K562 (cell line): ENCODE results near the gene EFCAB9. TPM values are rescaled to one million over a fixed set of nuclear protein-coding genes. Genes with fewer than 3 reads are reported as not detected.
"Not testable (repeated sequence)": the region's sequence is repeated elsewhere in the genome, so short reads cannot be mapped to it uniquely, and the experiment has no call there.

Experiments
- ATAC-seq: fragments of 200-7000 bp; cut with Tn5 transposase; 3 replicates; pipeline ENCODE4 v1.9.1; 2020; ENCODE audit warnings: moderate library complexity
- BruUV-seq: library from RNA; stranded (reverse); fragments of 400-500 nt; replicated peaks from 2 replicates; lab custom pipeline; 2021; lab: Mats Ljungman, UMichigan
- CTCF ChIA-PET: fragments of 300-600 bp; formaldehyde crosslinking; extraction: SDS; loops from one replicate; lab custom pipeline; 2021; ENCODE audit warnings: low intra/inter-chr PET ratio; lab: Yijun Ruan, JAX
- POLR2A ChIA-PET: fragments of 300-600, 350-650 bp; sonication (Branson Sonifier 250); formaldehyde crosslinking; extraction: SDS; loops from one replicate; lab custom pipeline; 2021; ENCODE audit warnings: antibody characterized with exemption, inconsistent platforms; lab: Yijun Ruan, JAX
- DNase-seq, 4 experiments: peaks; one replicate each; pipeline versions ENCODE4 v3.0.0 to v3.0.0-alpha.2; 2011 to 2018; ENCODE audit warnings: low spot score in 3 of 4, mixed read lengths in 3 of 4; ENCODE audit errors: extremely low read depth in 1 of 4
- FAIRE-seq: peaks from 2 replicates; lab custom pipeline; 2011; peaks lifted over from hg19 to GRCh38; lab: Jason Lieb, UNC
- H2AFZ ChIP-seq: 2 replicates; pipeline ENCODE4 v1.6.0; 2011; ENCODE audit warnings: low read depth, low read length, control low read depth, inconsistent platforms
- H3K27ac ChIP-seq: fragments of 200-600 bp; 3 replicates; pipeline ENCODE4 v1.8.0; 2011; ENCODE audit warnings: low read depth, mild to moderate bottlenecking, control low read depth, inconsistent platforms, low read length, moderate library complexity, mixed read lengths; ENCODE audit errors: extremely low read depth
- H3K27me3 ChIP-seq, 2 experiments: fragments of 300-600 bp in 1 of 2; 2 replicates in 1 of 2; 3 replicates in 1 of 2; pipeline versions ENCODE4 v1.6.0 to v1.8.0; 2011; ENCODE audit warnings: inconsistent platforms in 2 of 2, low read length in 2 of 2, mild to moderate bottlenecking in 1 of 2, mixed read lengths in 1 of 2, moderate library complexity in 1 of 2; ENCODE audit not compliant: control insufficient read depth in 2 of 2, insufficient read depth in 2 of 2
- H3K36me3 ChIP-seq: fragments of 300-600 bp; 3 replicates; pipeline ENCODE4 v1.8.0; 2011; ENCODE audit warnings: mild to moderate bottlenecking, low read length, inconsistent platforms; ENCODE audit not compliant: control insufficient read depth, insufficient read depth
- H3K4me1 ChIP-seq, 2 experiments: fragments of 200-600 bp in 1 of 2; replicated peaks in 1 of 2; 2 replicates in 1 of 2; 3 replicates in 1 of 2; pipeline versions ENCODE4 v1.5.1 to v1.8.0; 2011; ENCODE audit warnings: inconsistent platforms in 2 of 2, low read length in 2 of 2, mild to moderate bottlenecking in 1 of 2, mixed read lengths in 1 of 2, moderate library complexity in 1 of 2; ENCODE audit not compliant: control insufficient read depth in 2 of 2, insufficient read depth in 2 of 2
- H3K4me2 ChIP-seq: 2 replicates; pipeline ENCODE4 v1.6.1; 2011; ENCODE audit warnings: low read length, control low read depth, inconsistent platforms, mixed read lengths; ENCODE audit not compliant: insufficient read depth
- H3K4me3 ChIP-seq: fragments of 200-600 bp; sonication (generic), shearing (Covaris generic); 2 replicates; pipeline ENCODE4 v1.5.1; 2016; ENCODE audit warnings: control low read depth, inconsistent platforms
- H3K79me2 ChIP-seq: fragments of 200-600 bp; 3 replicates; pipeline ENCODE4 v1.8.0; 2011; ENCODE audit warnings: low read length, inconsistent platforms; ENCODE audit not compliant: control insufficient read depth, insufficient read depth
- H3K9ac ChIP-seq, 2 experiments: 2 replicates each; pipeline versions ENCODE4 v1.6.0 to v1.6.1; 2011; ENCODE audit warnings: low read depth in 2 of 2, low read length in 2 of 2, control low read depth in 1 of 2, inconsistent platforms in 1 of 2, mild to moderate bottlenecking in 1 of 2, mixed read lengths in 1 of 2; ENCODE audit not compliant: insufficient read depth in 1 of 2
- H3K9me1 ChIP-seq: one replicate; pipeline ENCODE4 v1.6.0; 2011; ENCODE audit warnings: inconsistent platforms, mild to moderate bottlenecking, low read length, moderate library complexity; ENCODE audit not compliant: control insufficient read depth, insufficient read depth
- H3K9me3 ChIP-seq: replicated peaks from 2 replicates; pipeline ENCODE4 v1.5.1; 2011; ENCODE audit warnings: low read depth, low read length, inconsistent platforms; ENCODE audit not compliant: control insufficient read depth, insufficient read depth
- H4K20me1 ChIP-seq: replicated peaks from 2 replicates; pipeline ENCODE4 v1.6.1; 2011; ENCODE audit warnings: low read length, inconsistent platforms, mixed read lengths; ENCODE audit not compliant: control insufficient read depth, insufficient read depth
- ATF3 ChIP-seq, 2 experiments: fragments of 450-650 bp in 1 of 2; sonication (generic) in 1 of 2; formaldehyde crosslinking in 1 of 2; IDR thresholded peaks in 1 of 2; conservative IDR thresholded peaks in 1 of 2; 2 replicates each; pipeline versions ENCODE4 v1.6.1 to v1.8.1; 2016 to 2023; ENCODE audit warnings: mild to moderate bottlenecking in 2 of 2, moderate library complexity in 2 of 2, inconsistent platforms in 1 of 2, missing genetic modification reagents in 1 of 2
- CEBPB ChIP-seq: fragments of 450-650 bp; IDR thresholded peaks from 2 replicates; pipeline ENCODE4 v1.6.1; 2016; ENCODE audit warnings: missing genetic modification characterization, missing compliant biosample characterization
- CEBPG ChIP-seq, 3 experiments: fragments of 200-800 bp in 1 of 3; sonication (Bioruptor generic) in 1 of 3; sonication (generic) in 1 of 3; formaldehyde crosslinking in 1 of 3; IDR thresholded peaks in 2 of 3; conservative IDR thresholded peaks in 1 of 3; 2 replicates each; pipeline versions ENCODE4 v1.6.1 to v1.8.0; 2016 to 2022; ENCODE audit warnings: missing compliant biosample characterization in 2 of 3, missing genetic modification characterization in 2 of 3, mild to moderate bottlenecking in 1 of 3, missing genetic modification reagents in 1 of 3
- ETS2 ChIP-seq: IDR thresholded peaks from 2 replicates; pipeline ENCODE4 v1.6.1; 2016; ENCODE audit warnings: borderline replicate concordance, missing genetic modification characterization, mild to moderate bottlenecking, moderate library complexity, missing compliant biosample characterization; ENCODE audit not compliant: poor library complexity, severe bottlenecking
- HMG20A ChIP-seq: fragments of 450-650 bp; formaldehyde crosslinking; conservative IDR thresholded peaks from 2 replicates; pipeline ENCODE4 v1.4.0; 2020; ENCODE audit warnings: mild to moderate bottlenecking, mixed read lengths
- ZNF41 ChIP-seq: fragments of 250-450 bp; sonication (Bioruptor Pico); conservative IDR thresholded peaks from 2 replicates; pipeline ENCODE4 v1.4.0; 2020; ENCODE audit warnings: mild to moderate bottlenecking
- ZNF584 ChIP-seq: fragments of 200-800 bp; sonication (Bioruptor generic); IDR thresholded peaks from 2 replicates; pipeline ENCODE4 v1.6.1; 2016; ENCODE audit warnings: low read depth, mild to moderate bottlenecking, missing genetic modification characterization, missing compliant biosample characterization
- WGBS: fragments of 100-300 bp; shearing (Covaris generic); methylation state at CpG from one replicate; pipeline ENCODE4 v1.1.6; 2016; ENCODE audit warnings: low coverage, mixed read lengths; ENCODE audit not compliant: insufficient coverage; ENCODE audit errors: missing lambda C conversion rate; 5-methylcytosine and 5-hydroxymethylcytosine counted together
- in situ Hi-C: fragments of 300-500 bp; cut with MboI; formaldehyde crosslinking; loops from 4 replicates; pipeline ENCODE4 v1.15.0; 2018; ENCODE audit warnings: inconsistent platforms, mixed read lengths
- intact Hi-C: fragments of 100-400 bp; cut with micrococcal nuclease; formaldehyde crosslinking; loops from 2 replicates; pipeline ENCODE4 v1.14.2; 2022
- polyA plus RNA-seq, 8 experiments: library from polyadenylated mRNA; depleted of rRNA in 4 of 8; stranded (reverse) in 5 of 8; unstranded in 3 of 8; fragments of >200 nt; fragmentation: Nextera tagmentation in 2 of 8; fragmentation: Illumina TruSeq in 1 of 8; extraction: Ambion mirVana in 2 of 8; extraction: Trizol in 1 of 8; gene quantifications; 2 replicates each; pipeline versions ENCODE4 v1.2.1 to v1.2.3, GENCODE V29; 2011 to 2014; ENCODE audit warnings: inconsistent platforms in 1 of 8, missing spikeins in 1 of 8
- total RNA-seq, 7 experiments: library from RNA; depleted of rRNA in 6 of 7; stranded (reverse); fragments of >200 nt in 6 of 7; fragmentation: Illumina TruSeq in 2 of 7; extraction: Trizol in 2 of 7; gene quantifications; 2 replicates each; pipeline versions ENCODE4 v1.2.1 to v1.2.3, GENCODE V29; 2011 to 2021; ENCODE audit warnings: low replicate concordance in 1 of 7

The EFCAB9 gene
- total and polyA plus RNA-seq, 9 of the 15 experiments (the other 6 are each of a cell fraction or from before 2014, with no cell fraction given), result not detected

- no peak overlapping the region for H3K27ac ChIP-seq
- 2% methylated on average over 6 of the region's 6 CpGs for WGBS
- no peak overlapping the region for H3K4me2 ChIP-seq
- H3K27me3 ChIP-seq, result peaks cover 29 to 49% of the 10 kb centered on the region in 2 experiments
- TF ChIP-seq ZNF41 (CRISPR knock-in tag) (no peak), ETS2 (tag) (no peak), ZNF584 (CRISPR knock-in tag) (no peak), HMG20A (CRISPR knock-in tag) (no peak)
- H3K9me1 ChIP-seq, result no peaks in the 10 kb centered on the region
- ChIA-PET POLR2A (no interaction called here), CTCF (no interaction called here)
- H3K9ac ChIP-seq, result no peak overlapping the region
- ATAC-seq, result no peak
- H2AFZ ChIP-seq, result no peak overlapping the region
- DNase-seq, result no peak
- H3K79me2 ChIP-seq, result no peaks in the 10 kb centered on the region
- H3K36me3 ChIP-seq, result no peaks in the 10 kb centered on the region
- intact Hi-C loops, result no loop called here
- BruUV-seq, result no TSS peak
- in situ Hi-C loops, result no loop called here
- no peaks in the 10 kb centered on the region for H4K20me1 ChIP-seq
- no peak overlapping the region for H3K4me3 ChIP-seq
- H3K9me3 ChIP-seq, result no peaks in the 10 kb centered on the region
- no peaks in the 10 kb centered on the region; a peak in 1 of 5 replicates for H3K4me1 ChIP-seq
- FAIRE-seq, result no peak
Observed at GRCh38 chr5:172200476-172200875, 6.5 kb downstream of the EFCAB9 start.

GRCh38 chr5:172205984-172206383 lies 12.0 kb downstream of the EFCAB9 start:
- DNase-seq; H3K4me3 ChIP-seq; H2AFZ ChIP-seq; H3K9ac ChIP-seq; H4K20me1 ChIP-seq; H3K36me3 ChIP-seq; FAIRE-seq; H3K79me2 ChIP-seq; H3K9me3 ChIP-seq; H3K9me1 ChIP-seq; POLR2A ChIA-PET; ATAC-seq; BruUV-seq; H3K4me2 ChIP-seq; in situ Hi-C loops; intact Hi-C loops; H3K27ac ChIP-seq; CTCF ChIA-PET; H3K4me1 ChIP-seq; TF ChIP-seq CEBPG (CRISPR knock-in tag; IDR thresholded peaks at IDR 0.05); ATF3 (CRISPR knock-in tag; conservative IDR thresholded peaks at IDR 0.05): not testable (repeated sequence)
- H3K27me3 ChIP-seq, result peaks cover 26 to 32% of the 10 kb centered on the region in 2 experiments
- TF ChIP-seq CEBPB (tag) (peak; percentile 46; the same call in 1 of the 2 replicates), CEBPG (tag; conservative IDR thresholded peaks at IDR 0.05 in 1 of 2, IDR thresholded peaks at IDR 0.05 in 1 of 2) (peak; percentile 48 to 60; a peak in 1 of 4 replicates), ATF3 (IDR thresholded peaks at IDR 0.05) (peak; percentile 51)
- 7% methylated on average over 11 of the region's 11 CpGs for WGBS
